Breast epithelium (tissue), 4 donors: ENCODE measurements around the gene SPOP. TPM values are rescaled to one million over a fixed set of nuclear protein-coding genes. Genes with fewer than 3 reads are reported as not detected.
A peak's percentile ranks its signal among the peaks of the same experiment; 100 is the strongest.

Experiments
- DNase-seq, 2 donors: peaks; one replicate each; pipeline ENCODE4 v3.0.0-alpha.2; 2019; ENCODE audit warnings: low spot score in 2 of 2
- H3K27ac ChIP-seq, 2 donors: fragments of 200-600 bp; sonication (generic) in 1 of 2; one replicate each; pipeline ENCODE4 v1.5.1; 2016 to 2019; ENCODE audit warnings: mild to moderate bottlenecking in 1 of 2
- H3K27me3 ChIP-seq, 2 donors: fragments of 200-600 bp; sonication (generic) in 1 of 2; one replicate each; pipeline versions ENCODE4 v1.5.1 to v1.6.0; 2017 to 2019; ENCODE audit warnings: control low read depth in 1 of 2, mild to moderate bottlenecking in 1 of 2
- H3K36me3 ChIP-seq: fragments of 200-600 bp; one replicate; pipeline ENCODE4 v1.5.1; 2019
- H3K4me1 ChIP-seq, 2 donors: fragments of 200-600 bp; sonication (generic); one replicate each; pipeline ENCODE4 v1.5.1; 2016 to 2019; ENCODE audit warnings: control low read depth in 1 of 2
- H3K4me3 ChIP-seq, 3 donors: fragments of 200-600 bp; sonication (generic); 1 replicate in 2 of 3; 2 replicates in 1 of 3; pipeline ENCODE4 v1.5.1; 2016 to 2019; ENCODE audit warnings: mild to moderate bottlenecking in 3 of 3, moderate library complexity in 2 of 3
- H3K9me3 ChIP-seq, 2 donors: fragments of 200-600 bp; sonication (generic) in 1 of 2; one replicate each; pipeline ENCODE4 v1.5.1; 2016 to 2019; ENCODE audit warnings: control low read depth in 1 of 2
- POLR2A ChIP-seq: fragments of 450-650 bp; IDR thresholded peaks from one replicate; pipeline ENCODE4 v1.6.1; 2016; ENCODE audit warnings: antibody characterized with exemption, mild to moderate bottlenecking, moderate library complexity
- POLR2AphosphoS5 ChIP-seq, 3 donors: sonication (generic); formaldehyde crosslinking; IDR thresholded peaks; one replicate each; pipeline ENCODE4 v1.6.1; 2017; ENCODE audit warnings: antibody characterized with exemption in 3 of 3
- intact Hi-C: fragments of 100-400 bp; cut with DNase I; formaldehyde crosslinking; loops from one replicate; pipeline ENCODE4 v1.15.1; 2023; ENCODE audit warnings: low total_unique reads
- total RNA-seq, 3 donors: library from RNA; depleted of rRNA; stranded (reverse); fragments of >200 nt; gene quantifications; one replicate each; pipeline ENCODE4 v1.1.0, GENCODE V29; 2016
- TF ChIP-seq, protein P1 (sequence below), 3 donors: fragments of 450-650 bp; IDR thresholded peaks; one replicate each; pipeline ENCODE4 v1.5.1; 2016 to 2017; ENCODE audit warnings: antibody characterized with exemption in 3 of 3, mild to moderate bottlenecking in 3 of 3, moderate library complexity in 3 of 3

Gene SPOP
- total RNA-seq, 3 donors from 2014 or later, result 48.3 to 73.8 (median 55.4) TPM

DNA sequence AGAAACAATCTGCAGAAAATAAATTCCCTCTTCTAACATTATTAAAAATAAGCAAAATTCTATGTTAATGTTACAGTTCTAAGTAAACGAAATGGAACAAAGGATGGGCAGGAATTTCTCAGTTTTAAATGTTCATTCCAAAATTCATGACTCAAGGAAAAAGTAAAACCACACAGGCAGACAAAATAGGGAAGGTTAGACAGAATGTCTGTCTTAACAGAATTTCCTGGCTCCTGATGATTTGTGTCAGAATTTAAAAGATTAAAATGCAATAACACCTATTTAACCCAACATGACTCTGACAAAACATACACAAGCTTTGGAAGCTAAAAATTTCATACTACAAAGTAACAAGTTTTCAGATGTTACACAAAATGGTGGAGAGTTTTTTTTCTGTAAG lies 42.8 kb downstream of the SPOP start:
- DNase-seq, result no peak

DNA sequence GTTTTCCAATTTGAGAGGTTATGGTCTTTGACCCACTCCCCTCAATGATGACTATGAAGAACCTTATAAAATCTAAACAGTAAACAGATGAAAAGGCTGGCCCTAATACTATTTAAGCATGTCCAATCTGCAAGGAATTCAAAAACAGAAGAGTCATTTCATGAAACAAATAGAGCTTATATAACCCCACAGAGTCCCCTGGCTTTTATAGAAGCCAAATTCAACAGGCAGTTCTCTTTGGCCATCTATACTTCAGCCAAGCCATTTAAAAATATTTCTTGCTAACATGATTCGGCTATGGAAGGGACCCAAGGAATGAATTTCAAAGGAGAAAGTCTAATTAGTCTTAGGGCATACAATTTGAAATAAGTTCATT lies 43.4 kb downstream of the SPOP start:
- TF ChIP-seq POLR2A (no peak), POLR2AphosphoS5 (IDR thresholded peaks at IDR 0.05) (no peak)
- TF ChIP-seq, protein P1, sequence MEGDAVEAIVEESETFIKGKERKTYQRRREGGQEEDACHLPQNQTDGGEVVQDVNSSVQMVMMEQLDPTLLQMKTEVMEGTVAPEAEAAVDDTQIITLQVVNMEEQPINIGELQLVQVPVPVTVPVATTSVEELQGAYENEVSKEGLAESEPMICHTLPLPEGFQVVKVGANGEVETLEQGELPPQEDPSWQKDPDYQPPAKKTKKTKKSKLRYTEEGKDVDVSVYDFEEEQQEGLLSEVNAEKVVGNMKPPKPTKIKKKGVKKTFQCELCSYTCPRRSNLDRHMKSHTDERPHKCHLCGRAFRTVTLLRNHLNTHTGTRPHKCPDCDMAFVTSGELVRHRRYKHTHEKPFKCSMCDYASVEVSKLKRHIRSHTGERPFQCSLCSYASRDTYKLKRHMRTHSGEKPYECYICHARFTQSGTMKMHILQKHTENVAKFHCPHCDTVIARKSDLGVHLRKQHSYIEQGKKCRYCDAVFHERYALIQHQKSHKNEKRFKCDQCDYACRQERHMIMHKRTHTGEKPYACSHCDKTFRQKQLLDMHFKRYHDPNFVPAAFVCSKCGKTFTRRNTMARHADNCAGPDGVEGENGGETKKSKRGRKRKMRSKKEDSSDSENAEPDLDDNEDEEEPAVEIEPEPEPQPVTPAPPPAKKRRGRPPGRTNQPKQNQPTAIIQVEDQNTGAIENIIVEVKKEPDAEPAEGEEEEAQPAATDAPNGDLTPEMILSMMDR (IDR thresholded peaks at IDR 0.05), result no peak
- Histone ChIP-seq H3K4me3 (no peak overlapping the region), H3K4me1 (no peaks in the 10 kb centered on the region), H3K9me3 (no peaks in the 10 kb centered on the region), H3K27me3 (no peaks in the 10 kb centered on the region), H3K36me3 (no peaks in the 10 kb centered on the region), H3K27ac (peak overlapping the region; percentile 22 to 46)
- intact Hi-C loops, result no loop called here
- DNase-seq, result no peak

More for the DNA sequence above, 42.8 kb downstream of the SPOP start:
- no peaks in the 10 kb centered on the region for H3K4me1 ChIP-seq
- no peak overlapping the region for H3K4me3 ChIP-seq
- H3K9me3 ChIP-seq, result no peaks in the 10 kb centered on the region
- intact Hi-C loops, result no loop called here
- H3K36me3 ChIP-seq, result no peaks in the 10 kb centered on the region
- TF ChIP-seq, protein P1 (IDR thresholded peaks at IDR 0.05), result no peak
- TF ChIP-seq POLR2AphosphoS5 (IDR thresholded peaks at IDR 0.05) (no peak), POLR2A (no peak)
- no peaks in the 10 kb centered on the region for H3K27me3 ChIP-seq
- no peak overlapping the region for H3K27ac ChIP-seq

DNA sequence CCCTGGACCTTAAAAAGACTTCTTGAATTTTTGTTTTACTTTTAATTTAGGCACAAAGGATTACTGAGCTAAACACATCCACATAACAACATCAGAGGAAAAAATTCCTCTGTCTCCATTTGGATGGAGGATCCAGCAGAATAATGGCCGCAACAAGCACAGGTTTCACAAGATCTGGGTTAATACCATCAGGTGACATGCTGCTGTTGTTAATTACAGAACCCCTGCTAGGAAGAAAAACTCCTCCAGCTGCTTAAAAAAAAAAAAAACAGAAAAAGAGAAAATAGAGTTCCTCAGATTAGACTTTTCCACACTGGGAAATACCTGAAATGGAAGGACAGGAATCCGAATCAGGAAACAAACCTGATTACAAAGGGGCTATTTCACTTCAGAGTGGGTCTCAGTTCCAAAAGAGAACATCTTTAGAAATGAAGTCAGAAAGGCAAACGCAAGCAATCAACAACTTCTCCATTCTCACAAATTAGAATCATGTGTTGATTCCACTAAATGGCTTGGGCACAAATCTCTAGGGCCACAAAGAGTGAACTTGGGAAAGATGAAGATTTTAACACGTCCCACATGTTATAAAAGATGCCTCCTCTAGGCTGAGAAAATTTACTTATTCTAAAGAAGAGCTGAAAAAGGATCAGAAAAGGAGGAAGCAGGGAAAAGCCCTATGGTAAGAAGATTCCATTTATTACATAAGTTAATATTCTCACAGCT lies 44.0 kb downstream of the SPOP start:
- intact Hi-C loops, result no loop called here
- no peak overlapping the region for H3K4me3 ChIP-seq
- DNase-seq, result no peak
- H3K36me3 ChIP-seq, result no peaks in the 10 kb centered on the region
- no peaks in the 10 kb centered on the region for H3K27me3 ChIP-seq
- H3K4me1 ChIP-seq, result no peaks in the 10 kb centered on the region
- peak overlapping the region; percentile 46 to 78 for H3K27ac ChIP-seq
- no peaks in the 10 kb centered on the region for H3K9me3 ChIP-seq
- TF ChIP-seq, protein P1 (IDR thresholded peaks at IDR 0.05), result no peak
- no peak for TF ChIP-seq POLR2A
- TF ChIP-seq POLR2AphosphoS5 (IDR thresholded peaks at IDR 0.05), result no peak

DNA sequence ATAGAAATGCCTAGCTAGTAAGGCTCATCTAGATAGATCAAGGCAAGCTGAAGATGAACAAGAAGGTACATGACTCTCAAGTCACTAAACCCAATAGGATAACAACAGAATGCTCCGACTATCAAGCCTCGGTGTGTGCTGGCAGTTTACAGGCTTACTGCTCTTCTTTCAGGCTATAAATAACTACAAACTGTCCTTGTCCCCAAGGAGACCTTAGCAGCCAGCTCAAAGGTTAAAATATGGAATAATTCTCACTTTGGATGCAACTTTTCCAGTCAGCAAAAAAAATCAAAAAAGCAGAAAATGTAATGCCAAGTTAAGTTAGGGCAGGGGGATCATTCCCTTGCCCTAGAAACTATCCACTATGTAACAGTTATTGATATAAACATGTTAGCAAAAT lies 44.6 kb downstream of the SPOP start:
- Histone ChIP-seq H3K27me3 (no peaks in the 10 kb centered on the region), H3K36me3 (no peaks in the 10 kb centered on the region), H3K9me3 (no peaks in the 10 kb centered on the region), H3K27ac (peak overlapping the region; percentile 46 to 78), H3K4me3 (no peak overlapping the region), H3K4me1 (no peaks in the 10 kb centered on the region)
- intact Hi-C loops, result no loop called here
- no peak for DNase-seq
- TF ChIP-seq, protein P1 (IDR thresholded peaks at IDR 0.05), result no peak
- TF ChIP-seq POLR2AphosphoS5 (IDR thresholded peaks at IDR 0.05) (no peak), POLR2A (no peak)

DNA sequence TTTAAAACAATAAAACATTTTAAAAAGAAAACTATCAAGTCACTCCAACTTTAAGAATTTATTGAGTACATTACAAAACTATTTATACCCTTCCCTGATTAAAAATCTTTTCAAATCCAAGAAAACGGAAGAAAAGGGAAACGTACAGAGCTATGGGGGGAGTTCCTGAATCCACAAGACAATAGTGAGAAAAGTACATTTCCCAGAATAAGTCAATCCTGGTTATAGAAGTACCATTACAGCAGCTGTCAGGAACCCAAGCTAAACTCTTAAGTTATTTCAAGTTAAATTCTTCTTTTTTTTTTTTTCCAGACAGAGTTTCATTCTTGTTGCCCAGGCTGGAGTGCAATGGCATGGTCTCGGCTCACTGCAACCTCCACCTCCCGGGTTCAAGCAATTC lies 45.7 kb downstream of the SPOP start:
- Histone ChIP-seq H3K27me3 (no peaks in the 10 kb centered on the region), H3K4me3 (no peak overlapping the region), H3K36me3 (no peaks in the 10 kb centered on the region), H3K9me3 (no peaks in the 10 kb centered on the region), H3K27ac (no peak overlapping the region), H3K4me1 (no peaks in the 10 kb centered on the region)
- intact Hi-C loops, result no loop called here
- no peak for DNase-seq
- TF ChIP-seq, protein P1 (IDR thresholded peaks at IDR 0.05), result no peak
- no peak for TF ChIP-seq POLR2A
- no peak for TF ChIP-seq POLR2AphosphoS5 (IDR thresholded peaks at IDR 0.05)
